Liver (tissue), 3 donors: Measurements from ENCODE around the gene CILP.

Experiments used
- GABPA ChIP-seq, 2 donors: IDR thresholded peaks in 1 of 2; conservative IDR thresholded peaks in 1 of 2; 2 replicates each; pipeline ENCODE4 v1.6.1; 2016; ENCODE audit warnings: antibody characterized with exemption in 2 of 2, mild to moderate bottlenecking in 1 of 2, moderate library complexity in 1 of 2
- JUND ChIP-seq, 2 donors: IDR thresholded peaks; 2 replicates each; pipeline ENCODE4 v1.6.1; 2016; ENCODE audit warnings: antibody characterized with exemption in 2 of 2
- SP1 ChIP-seq: IDR thresholded peaks from 2 replicates; pipeline ENCODE4 v1.6.1; 2018; ENCODE audit warnings: antibody characterized with exemption, mild to moderate bottlenecking
- TF ChIP-seq, protein P1 (sequence below): fragments of 150-350 bp; IDR thresholded peaks from 2 replicates; pipeline ENCODE4 v1.5.1; 2017; ENCODE audit warnings: improper control_type of control experiment, low read depth, low read length; ENCODE audit not compliant: missing input control
- TF ChIP-seq, protein P2 (sequence below): IDR thresholded peaks from 2 replicates; pipeline ENCODE4 v1.6.1; 2016; ENCODE audit warnings: antibody characterized with exemption
- TF ChIP-seq, protein P3 (sequence below): IDR thresholded peaks from 2 replicates; pipeline ENCODE4 v1.6.1; 2016; ENCODE audit warnings: antibody characterized with exemption
- TF ChIP-seq, protein P4 (sequence below): IDR thresholded peaks from 2 replicates; pipeline ENCODE4 v1.6.1; 2016; ENCODE audit warnings: antibody characterized with exemption
- donor health status: healthy.
- donor health status: healthy.

DNA sequence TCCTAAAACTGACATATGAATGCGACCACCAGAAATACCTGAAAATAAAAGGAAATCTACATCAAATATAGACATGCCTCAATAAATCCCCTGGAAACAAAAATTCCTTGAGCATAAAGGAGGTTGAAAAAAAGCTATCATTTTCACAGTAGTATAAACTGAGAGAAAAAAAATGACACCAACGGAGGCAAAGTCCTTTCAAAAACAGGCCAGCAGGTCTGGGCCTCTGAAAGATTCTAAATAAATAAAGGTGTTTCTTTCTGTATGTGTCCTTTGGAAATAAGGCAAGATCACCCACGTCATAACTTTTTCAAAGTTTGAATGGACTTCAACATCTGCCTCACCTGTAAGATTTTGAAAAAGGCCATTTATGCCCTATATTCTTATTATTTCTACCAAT lies 31.1 kb downstream of the CILP start:
- TF ChIP-seq, protein P1, sequence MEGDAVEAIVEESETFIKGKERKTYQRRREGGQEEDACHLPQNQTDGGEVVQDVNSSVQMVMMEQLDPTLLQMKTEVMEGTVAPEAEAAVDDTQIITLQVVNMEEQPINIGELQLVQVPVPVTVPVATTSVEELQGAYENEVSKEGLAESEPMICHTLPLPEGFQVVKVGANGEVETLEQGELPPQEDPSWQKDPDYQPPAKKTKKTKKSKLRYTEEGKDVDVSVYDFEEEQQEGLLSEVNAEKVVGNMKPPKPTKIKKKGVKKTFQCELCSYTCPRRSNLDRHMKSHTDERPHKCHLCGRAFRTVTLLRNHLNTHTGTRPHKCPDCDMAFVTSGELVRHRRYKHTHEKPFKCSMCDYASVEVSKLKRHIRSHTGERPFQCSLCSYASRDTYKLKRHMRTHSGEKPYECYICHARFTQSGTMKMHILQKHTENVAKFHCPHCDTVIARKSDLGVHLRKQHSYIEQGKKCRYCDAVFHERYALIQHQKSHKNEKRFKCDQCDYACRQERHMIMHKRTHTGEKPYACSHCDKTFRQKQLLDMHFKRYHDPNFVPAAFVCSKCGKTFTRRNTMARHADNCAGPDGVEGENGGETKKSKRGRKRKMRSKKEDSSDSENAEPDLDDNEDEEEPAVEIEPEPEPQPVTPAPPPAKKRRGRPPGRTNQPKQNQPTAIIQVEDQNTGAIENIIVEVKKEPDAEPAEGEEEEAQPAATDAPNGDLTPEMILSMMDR, result no peak
- TF ChIP-seq, protein P2, sequence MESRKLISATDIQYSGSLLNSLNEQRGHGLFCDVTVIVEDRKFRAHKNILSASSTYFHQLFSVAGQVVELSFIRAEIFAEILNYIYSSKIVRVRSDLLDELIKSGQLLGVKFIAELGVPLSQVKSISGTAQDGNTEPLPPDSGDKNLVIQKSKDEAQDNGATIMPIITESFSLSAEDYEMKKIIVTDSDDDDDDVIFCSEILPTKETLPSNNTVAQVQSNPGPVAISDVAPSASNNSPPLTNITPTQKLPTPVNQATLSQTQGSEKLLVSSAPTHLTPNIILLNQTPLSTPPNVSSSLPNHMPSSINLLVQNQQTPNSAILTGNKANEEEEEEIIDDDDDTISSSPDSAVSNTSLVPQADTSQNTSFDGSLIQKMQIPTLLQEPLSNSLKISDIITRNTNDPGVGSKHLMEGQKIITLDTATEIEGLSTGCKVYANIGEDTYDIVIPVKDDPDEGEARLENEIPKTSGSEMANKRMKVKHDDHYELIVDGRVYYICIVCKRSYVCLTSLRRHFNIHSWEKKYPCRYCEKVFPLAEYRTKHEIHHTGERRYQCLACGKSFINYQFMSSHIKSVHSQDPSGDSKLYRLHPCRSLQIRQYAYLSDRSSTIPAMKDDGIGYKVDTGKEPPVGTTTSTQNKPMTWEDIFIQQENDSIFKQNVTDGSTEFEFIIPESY, result no peak
- TF ChIP-seq GABPA (IDR thresholded peaks at IDR 0.05 in 1 of 2, conservative IDR thresholded peaks at IDR 0.05 in 1 of 2), result no peak
- TF ChIP-seq, protein P3, sequence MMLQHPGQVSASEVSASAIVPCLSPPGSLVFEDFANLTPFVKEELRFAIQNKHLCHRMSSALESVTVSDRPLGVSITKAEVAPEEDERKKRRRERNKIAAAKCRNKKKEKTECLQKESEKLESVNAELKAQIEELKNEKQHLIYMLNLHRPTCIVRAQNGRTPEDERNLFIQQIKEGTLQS, result no peak
- peak; percentile 43 for TF ChIP-seq SP1
- TF ChIP-seq JUND (IDR thresholded peaks at IDR 0.05), result peak in 1 of 2 donors; percentile 35
- TF ChIP-seq, protein P4, sequence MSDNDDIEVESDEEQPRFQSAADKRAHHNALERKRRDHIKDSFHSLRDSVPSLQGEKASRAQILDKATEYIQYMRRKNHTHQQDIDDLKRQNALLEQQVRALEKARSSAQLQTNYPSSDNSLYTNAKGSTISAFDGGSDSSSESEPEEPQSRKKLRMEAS, result no peak
